SJSA1 (cell line): ENCODE measurements around the gene TBC1D9. TPM values are rescaled to one million over a fixed set of nuclear protein-coding genes. Genes with fewer than 3 reads are reported as not detected.

Experiments
- total RNA-seq: library from RNA; depleted of rRNA; stranded (reverse); fragments of >200 nt; shearing (Covaris generic); gene quantifications from 2 replicates; pipeline ENCODE4 v1.2.3, GENCODE V29; 2014; rRNA removed

The TBC1D9 gene
- total RNA-seq, 1 experiment from 2014 or later = 19.0 TPM

Other genes with a start within 250 kb of the TBC1D9 start
- gene ELMOD2, start 232.2 kb downstream of the TBC1D9 start, total RNA-seq = 47.9 and 156 TPM in 2 replicates
- not detected in 2 replicates for gene UCP1, start 187.4 kb downstream of the TBC1D9 start, total RNA-seq